ENCODE results near the gene GGTA1. TPM values are rescaled to one million over a fixed set of nuclear protein-coding genes. Genes with fewer than 3 reads are reported as not detected.

Gene GGTA1
- total and polyA plus RNA-seq, 2 of the 8 experiments (the other 6 are each of a cell fraction or from before 2014, with no cell fraction given), result not detected

- POLR2A ChIA-PET (ENCODE audit: partially characterized antibody), result no interaction called here
These were observed 27.2 kb downstream of the GGTA1 start for GRCh38 chr9:121472446-121472845.

More at GRCh38 chr9:121472446-121472845, 27.2 kb downstream of the GGTA1 start:
- Histone ChIP-seq H3K4me1 (replicated peaks in 1 of 4; ENCODE audit: control insufficient read depth in 3 of 4, insufficient read depth in 4 of 4, low read length in 3 of 4) (peaks cover 0 to 11% (median 3%) of the 10 kb centered on the region in 4 experiments; a peak in 4 of 7 replicates), H4K91ac (replicated peaks; ENCODE audit: insufficient read length, low read length) (no peak overlapping the region), H3K79me2 (ENCODE audit: control insufficient read depth in 1 of 2, insufficient read depth in 2 of 2, low read length in 2 of 2) (no peaks in the 10 kb centered on the region), H3K4me2 (ENCODE audit: insufficient read depth in 1 of 2, low read depth in 2 of 2, low read length in 2 of 2) (no peak overlapping the region), H3K18ac (ENCODE audit: extremely low read depth, low read length) (no peak overlapping the region), H4K8ac (ENCODE audit: extremely low read depth, insufficient read depth, low read length) (no peak overlapping the region), H3K79me1 (ENCODE audit: low read depth, low read length) (no peaks in the 10 kb centered on the region), H3K27me3 (replicated peaks in 1 of 4; ENCODE audit: control insufficient read depth in 3 of 4, extremely low read depth in 1 of 4, insufficient read depth in 3 of 4, low read length in 3 of 4) (no peaks in the 10 kb centered on the region), H3K9ac (replicated peaks in 1 of 4; ENCODE audit: extremely low read depth in 1 of 4, low read depth in 3 of 4, low read length in 3 of 4) (no peak overlapping the region), H3K36me3 (ENCODE audit: control insufficient read depth in 2 of 4, insufficient read depth in 4 of 4, low read length in 3 of 4) (no peaks in the 10 kb centered on the region), H3K23me2 (ENCODE audit: low read depth, low read length) (no peaks in the 10 kb centered on the region), H2AFZ (ENCODE audit: low read length) (no peak overlapping the region), H3K56ac (replicated peaks; ENCODE audit: insufficient read length, low read depth, low read length) (no peak overlapping the region), H3K23ac (ENCODE audit: insufficient read length) (no peak overlapping the region), H4K5ac (ENCODE audit: insufficient read length, low read depth, low read length) (no peak overlapping the region), H2BK12ac (ENCODE audit: low read depth, low read length) (no peak overlapping the region), H3K9me3 (ENCODE audit: insufficient read depth in 2 of 2, low read depth in 1 of 2, low read length in 1 of 2) (no peaks in the 10 kb centered on the region), H2BK15ac (ENCODE audit: low read length) (no peak overlapping the region), H3K27ac (ENCODE audit: low read depth, low read length) (no peak overlapping the region), H2BK5ac (ENCODE audit: low read depth, low read length) (no peak overlapping the region), H3K4me3 (ENCODE audit: extremely low read depth in 1 of 4, insufficient read depth in 2 of 4, low read depth in 3 of 4, low read length in 4 of 4) (no peak overlapping the region), H2BK20ac (ENCODE audit: low read length) (no peak overlapping the region), H2BK120ac (replicated peaks; ENCODE audit: low read depth, low read length) (no peak overlapping the region), H2AK5ac (ENCODE audit: low read depth, low read length) (no peak overlapping the region), H3K4ac (replicated peaks; ENCODE audit: insufficient read length, low read depth, low read length) (no peak overlapping the region), H3K14ac (ENCODE audit: insufficient read length) (no peak overlapping the region), H4K20me1 (replicated peaks in 1 of 2; ENCODE audit: control insufficient read depth in 1 of 2, insufficient read depth in 2 of 2, low read length in 2 of 2) (no peaks in the 10 kb centered on the region)
- no peak for TF ChIP-seq GTF2F1 (IDR thresholded peaks at IDR 0.05; ENCODE audit: borderline replicate concordance, low read depth, low read length)
- DNase-seq (ENCODE audit: low read depth in 1 of 2, low spot score in 2 of 2) (no peak), FAIRE-seq (no peak)
- WGBS, 2 experiments (ENCODE audit: extremely low coverage in 1 of 2, insufficient coverage in 1 of 2, insufficient read length in 1 of 2, insufficient replicate concordance in 2 of 2, low coverage in 1 of 2, low lambda C conversion rate in 2 of 2, missing lambda C conversion rate in 1 of 2), result 62% methylated on average over 5 of the region's 5 CpGs; no CpG with 5 or more reads in 1 of the 2 experiments
- CTCF ChIA-PET (ENCODE audit: partially characterized antibody), result interaction anchor here (1.4 kb wide), 1 partner anchor 15 kb away, joined by 3 read pairs; no protein-coding TSS in a partner anchor

Data from H1 (cell line).